Activated CD4-positive, alpha-beta memory T cell treated with anti-CD3 and anti-CD28 coated beads, Interleukin-2, amount 10 ng/mL, durations not matched to agents 7 days and 5 days (primary cell): ENCODE measurements around the gene PSG1. TPM values are rescaled to one million over a fixed set of nuclear protein-coding genes. Genes with fewer than 3 reads are reported as not detected.
"Not testable (repeated sequence)": the region's sequence is repeated elsewhere in the genome, so short reads cannot be mapped to it uniquely, and the experiment has no call there.

Experiments used
- CTCF ChIA-PET: fragments of 350-600 bp; sonication (Branson Sonifier 250); formaldehyde crosslinking; loops from one replicate; lab custom pipeline; 2021; ENCODE audit warnings: antibody characterized with exemption, inconsistent platforms; lab: Charles Lee
- POLR2A ChIA-PET: fragments of 350-600 bp; sonication (Branson Sonifier 250); formaldehyde crosslinking; loops from one replicate; lab custom pipeline; 2021; ENCODE audit warnings: antibody characterized with exemption; lab: Charles Lee
- DNase-seq: peaks from one replicate; pipeline ENCODE4 v3.0.0-alpha.2; 2020
- H3K27ac Mint-ChIP-seq: one replicate; pipeline ENCODE4 v1.8.0; 2021; ENCODE audit warnings: mild to moderate bottlenecking, mixed read lengths
- H3K27me3 Mint-ChIP-seq: one replicate; pipeline ENCODE4 v1.8.0; 2021; ENCODE audit warnings: mixed read lengths
- H3K36me3 Mint-ChIP-seq: one replicate; pipeline ENCODE4 v1.8.0; 2021; ENCODE audit warnings: low read depth, mixed read lengths
- H3K4me1 Mint-ChIP-seq: one replicate; pipeline ENCODE4 v1.8.0; 2021; ENCODE audit warnings: mixed read lengths
- H3K4me3 Mint-ChIP-seq: one replicate; pipeline ENCODE4 v1.8.0; 2021; ENCODE audit warnings: mild to moderate bottlenecking, mixed read lengths
- H3K9me3 Mint-ChIP-seq: one replicate; pipeline ENCODE4 v1.8.0; 2021; ENCODE audit warnings: mixed read lengths
- total RNA-seq, 2 experiments: library from RNA; stranded (reverse); gene quantifications; one replicate each; pipeline ENCODE4 v1.2.3, GENCODE V29; 2021

Gene PSG1
- total RNA-seq: not detected

- ChIA-PET CTCF (no interaction called here), POLR2A (no interaction called here)
- no peaks in the 10 kb centered on the region for H3K4me1 Mint-ChIP-seq
- H3K4me3 Mint-ChIP-seq: no peak within 1 kb of the TSS
- DNase-seq: no peak
- no peaks in the 10 kb centered on the region for H3K36me3 Mint-ChIP-seq
- no peaks in the 10 kb centered on the region for H3K9me3 Mint-ChIP-seq
- H3K27me3 Mint-ChIP-seq: peaks cover 1% of the 10 kb centered on the region
- no peak within 1 kb of the TSS for H3K27ac Mint-ChIP-seq
These were observed at the start of gene PSG1 for GRCh38 chr19:42879613-42880012. PSG1 (minus strand) TSS chr19:42879713; CDS start chr19:42879581, 132 bp downstream.

GRCh38 chr19:42928896-42929295, 49.4 kb upstream of the PSG1 start:
- Mint-ChIP-seq H3K27me3 (peaks cover 3% of the 10 kb centered on the region), H3K27ac (no peak overlapping the region), H3K36me3 (no peaks in the 10 kb centered on the region), H3K9me3 (no peaks in the 10 kb centered on the region), H3K4me3 (no peak overlapping the region), H3K4me1 (no peaks in the 10 kb centered on the region)
- ChIA-PET POLR2A (no interaction called here), CTCF (no interaction called here)
- no peak for DNase-seq

DNA sequence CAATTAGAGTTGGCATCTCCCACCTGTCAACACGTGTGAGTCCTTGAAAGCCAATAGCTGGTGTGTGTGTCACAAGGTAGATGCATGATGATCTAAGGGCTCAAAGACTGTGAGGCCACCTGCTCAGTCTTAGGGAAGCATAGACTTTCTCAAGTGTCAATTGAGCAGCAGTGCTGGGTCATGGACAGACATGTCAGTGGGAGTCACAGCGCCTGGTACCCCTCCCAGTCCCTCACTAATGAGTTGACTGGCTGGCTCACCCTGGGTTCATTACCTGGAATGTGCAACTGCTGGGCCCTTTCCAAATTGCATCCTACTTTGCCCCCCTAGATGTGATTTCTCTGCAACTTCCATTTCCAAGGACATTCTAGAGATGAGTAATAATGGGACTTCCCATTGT, 47.3 kb upstream of the PSG1 start:
- H3K4me3 Mint-ChIP-seq: no peak overlapping the region
- DNase-seq: no peak
- ChIA-PET CTCF (no interaction called here), POLR2A (no interaction called here)
- H3K27ac Mint-ChIP-seq: no peak overlapping the region
- no peaks in the 10 kb centered on the region for H3K9me3 Mint-ChIP-seq
- no peaks in the 10 kb centered on the region for H3K4me1 Mint-ChIP-seq
- peaks cover 3% of the 10 kb centered on the region for H3K27me3 Mint-ChIP-seq
- H3K36me3 Mint-ChIP-seq: no peaks in the 10 kb centered on the region

DNA sequence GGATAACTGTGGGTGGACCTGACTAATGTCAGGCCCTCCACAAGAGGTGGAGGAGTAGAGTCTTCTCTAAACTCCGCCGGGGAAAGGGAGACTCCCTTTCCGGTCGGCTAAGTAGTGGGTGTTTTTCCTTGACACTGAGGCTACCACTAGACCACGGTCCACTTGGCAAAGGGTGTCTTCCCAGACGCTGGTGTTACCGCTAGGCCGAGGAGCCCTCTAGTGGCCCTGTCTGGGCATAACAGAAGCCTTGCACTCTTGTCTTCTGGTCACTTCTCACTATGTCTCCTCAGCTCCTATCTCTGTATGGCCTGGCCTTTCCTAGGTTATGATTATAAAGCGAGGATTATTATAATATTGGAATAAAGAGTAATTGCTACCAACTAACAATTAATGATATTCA, 43.6 kb upstream of the PSG1 start:
- H3K36me3 Mint-ChIP-seq, H3K27me3 Mint-ChIP-seq, H3K9me3 Mint-ChIP-seq, POLR2A ChIA-PET, H3K4me1 Mint-ChIP-seq, H3K27ac Mint-ChIP-seq, H3K4me3 Mint-ChIP-seq: not testable (repeated sequence)
- CTCF ChIA-PET: interaction anchor here (1.3 kb wide), 1 partner anchor 40 kb away, joined by 3 read pairs; no protein-coding TSS in a partner anchor
- peak; percentile 25 for DNase-seq

- H3K27me3 Mint-ChIP-seq, H3K4me1 Mint-ChIP-seq, H3K27ac Mint-ChIP-seq, POLR2A ChIA-PET, H3K9me3 Mint-ChIP-seq, DNase-seq, CTCF ChIA-PET, H3K36me3 Mint-ChIP-seq, H3K4me3 Mint-ChIP-seq: not testable (repeated sequence)
These were observed 41.5 kb upstream of the PSG1 start for GRCh38 chr19:42920971-42921370.

DNA sequence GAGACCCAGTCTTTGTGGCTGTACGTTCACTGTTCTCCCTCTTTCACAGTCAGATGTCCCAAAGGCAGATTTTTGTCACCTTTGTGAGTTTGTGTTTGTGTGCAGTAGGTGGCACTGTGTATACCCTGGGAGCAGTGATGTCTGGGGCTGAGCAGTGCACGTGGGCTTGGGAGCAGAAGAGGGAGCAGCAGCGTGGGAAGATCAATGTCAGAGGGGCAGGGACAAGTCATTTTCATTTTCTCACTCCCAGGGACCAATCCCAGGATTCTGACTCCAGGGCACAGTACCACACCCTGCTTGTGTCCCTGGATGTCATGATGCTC, 40.2 kb upstream of the PSG1 start:
- H3K27me3 Mint-ChIP-seq: peaks cover 1% of the 10 kb centered on the region
- H3K9me3 Mint-ChIP-seq: no peaks in the 10 kb centered on the region
- CTCF ChIA-PET: no interaction called here
- no peaks in the 10 kb centered on the region for H3K4me1 Mint-ChIP-seq
- no peak for DNase-seq
- no peak overlapping the region for H3K27ac Mint-ChIP-seq
- no peak overlapping the region for H3K4me3 Mint-ChIP-seq
- POLR2A ChIA-PET: no interaction called here
- no peaks in the 10 kb centered on the region for H3K36me3 Mint-ChIP-seq

DNA sequence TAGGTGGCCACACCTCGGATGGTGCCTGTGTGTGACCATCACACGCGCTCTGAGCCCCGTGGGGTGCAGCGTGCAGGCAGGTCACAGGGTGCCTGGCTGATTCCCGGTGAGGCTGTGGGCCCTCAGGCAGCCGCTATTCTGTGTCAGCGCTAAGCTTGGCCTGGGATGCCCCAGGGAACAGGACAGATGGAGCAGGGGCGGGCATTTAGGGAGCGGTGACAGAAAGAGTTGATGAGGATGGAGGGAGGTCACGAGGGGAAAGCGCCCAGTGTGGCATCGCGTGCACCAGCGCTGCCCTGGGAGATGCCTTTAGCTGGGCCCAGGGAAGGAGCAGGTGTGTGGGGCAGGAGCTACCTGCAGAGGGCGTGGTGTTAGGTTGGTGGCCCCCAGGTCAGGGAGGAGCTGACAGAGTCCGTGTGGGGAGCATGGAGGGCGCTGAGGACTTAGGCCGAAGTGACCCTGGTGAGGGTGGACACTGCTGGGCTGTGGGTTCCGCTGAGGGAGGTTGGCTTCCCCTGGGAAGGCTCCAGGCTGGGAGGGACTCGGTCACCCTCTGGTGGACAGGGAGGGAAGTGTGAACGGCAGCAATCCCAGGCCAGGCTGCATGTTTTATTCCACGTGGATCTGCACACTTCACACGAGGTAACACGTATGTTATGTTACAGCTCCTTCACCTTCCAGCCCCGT, 39.7 kb upstream of the PSG1 start:
- CTCF ChIA-PET, POLR2A ChIA-PET, H3K36me3 Mint-ChIP-seq, H3K4me1 Mint-ChIP-seq, DNase-seq, H3K27ac Mint-ChIP-seq, H3K9me3 Mint-ChIP-seq, H3K27me3 Mint-ChIP-seq, H3K4me3 Mint-ChIP-seq: not testable (repeated sequence)

DNA sequence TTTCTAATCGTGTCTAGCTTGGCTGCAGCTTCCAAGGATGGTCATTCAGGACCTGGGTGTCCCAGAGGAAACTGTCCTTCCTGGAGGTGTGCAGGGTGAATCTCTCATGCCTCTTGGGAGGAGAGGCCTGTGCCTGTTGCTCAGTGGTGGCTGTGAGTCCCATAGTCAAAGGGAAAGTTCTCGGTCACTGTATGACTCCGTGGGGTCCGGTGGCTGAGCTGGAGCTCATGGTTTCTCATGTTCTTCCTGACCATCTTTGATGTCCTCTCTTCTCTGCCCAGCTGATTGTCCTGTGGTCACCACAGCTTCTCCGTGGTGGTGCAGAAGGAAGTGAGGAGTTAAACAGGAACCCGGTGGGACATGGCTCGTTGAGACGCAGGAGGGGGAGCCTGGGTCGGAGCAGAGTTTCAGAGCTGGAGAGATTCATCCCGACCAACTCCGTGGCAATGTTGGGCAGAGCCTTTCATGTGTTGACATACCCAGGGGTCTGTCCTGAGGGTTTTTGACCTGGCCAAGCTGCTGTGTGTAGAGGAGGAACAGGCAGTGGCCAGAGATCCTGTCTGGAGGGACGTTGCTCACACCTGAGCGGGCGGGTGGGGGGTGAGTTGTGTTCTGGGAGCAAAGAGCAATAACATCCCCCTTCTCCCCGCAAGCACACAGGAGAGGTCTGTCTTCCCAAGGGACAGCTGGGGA, 39.0 kb upstream of the PSG1 start:
- H3K4me3 Mint-ChIP-seq, DNase-seq, H3K4me1 Mint-ChIP-seq, H3K27me3 Mint-ChIP-seq, H3K36me3 Mint-ChIP-seq, CTCF ChIA-PET, POLR2A ChIA-PET, H3K9me3 Mint-ChIP-seq, H3K27ac Mint-ChIP-seq: not testable (repeated sequence)

- H3K27me3 Mint-ChIP-seq, H3K4me3 Mint-ChIP-seq, H3K27ac Mint-ChIP-seq, DNase-seq, POLR2A ChIA-PET, H3K4me1 Mint-ChIP-seq, H3K36me3 Mint-ChIP-seq, H3K9me3 Mint-ChIP-seq: not testable (repeated sequence)
- CTCF ChIA-PET: interaction anchor here (0.6 kb wide), 1 partner anchor 35 kb away, joined by 3 read pairs; no protein-coding TSS in a partner anchor
These were observed 38.1 kb upstream of the PSG1 start, which contains the start of gene PSG6 for GRCh38 chr19:42917634-42918033. PSG6 (minus strand) TSS chr19:42917894; CDS start chr19:42917792, 102 bp downstream.

GRCh38 chr19:42916931-42917330, 37.4 kb upstream of the PSG1 start:
- POLR2A ChIA-PET, H3K4me1 Mint-ChIP-seq, H3K36me3 Mint-ChIP-seq, H3K27ac Mint-ChIP-seq, H3K4me3 Mint-ChIP-seq, H3K27me3 Mint-ChIP-seq, DNase-seq, H3K9me3 Mint-ChIP-seq: not testable (repeated sequence)
- CTCF ChIA-PET: interaction anchor here (0.6 kb wide), 1 partner anchor 34 kb away, joined by 3 read pairs; no protein-coding TSS in a partner anchor

GRCh38 chr19:42913516-42913915, 34.0 kb upstream of the PSG1 start:
- CTCF ChIA-PET, H3K27ac Mint-ChIP-seq: not testable (repeated sequence)

GRCh38 chr19:42912941-42913340, 33.4 kb upstream of the PSG1 start:
- H3K9me3 Mint-ChIP-seq, POLR2A ChIA-PET, DNase-seq, H3K27me3 Mint-ChIP-seq, H3K27ac Mint-ChIP-seq, CTCF ChIA-PET, H3K4me3 Mint-ChIP-seq, H3K36me3 Mint-ChIP-seq, H3K4me1 Mint-ChIP-seq: not testable (repeated sequence)

More at GRCh38 chr19:42913516-42913915, 34.0 kb upstream of the PSG1 start:
- H3K9me3 Mint-ChIP-seq, H3K4me3 Mint-ChIP-seq, POLR2A ChIA-PET, DNase-seq, H3K27me3 Mint-ChIP-seq, H3K4me1 Mint-ChIP-seq, H3K36me3 Mint-ChIP-seq: not testable (repeated sequence)

- POLR2A ChIA-PET, H3K36me3 Mint-ChIP-seq, CTCF ChIA-PET: not testable (repeated sequence)
These were observed 32.2 kb upstream of the PSG1 start for GRCh38 chr19:42911731-42912130.

DNA sequence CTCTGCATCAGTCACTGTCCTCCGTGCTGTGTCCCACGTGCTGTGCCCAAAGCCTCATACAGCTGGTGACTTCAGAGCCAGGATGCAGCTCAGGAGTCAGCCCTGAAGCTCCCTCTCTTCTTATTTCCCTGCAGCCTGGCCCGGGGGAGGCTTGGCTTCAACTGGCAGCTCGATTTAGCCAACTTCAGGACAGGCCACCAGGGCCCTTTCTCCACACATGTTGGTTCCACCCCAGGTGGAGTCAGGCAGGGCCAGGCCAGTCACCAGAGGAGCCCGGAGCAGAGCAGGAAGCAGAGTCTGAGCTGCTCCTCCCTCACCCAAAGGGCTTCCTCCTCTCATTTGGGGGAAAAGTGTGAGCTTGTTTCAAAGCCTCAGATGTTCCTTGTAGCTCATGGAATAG, 26.6 kb upstream of the PSG1 start:
- H3K9me3 Mint-ChIP-seq, H3K27ac Mint-ChIP-seq, H3K36me3 Mint-ChIP-seq, H3K4me1 Mint-ChIP-seq, DNase-seq, CTCF ChIA-PET, H3K4me3 Mint-ChIP-seq, H3K27me3 Mint-ChIP-seq, POLR2A ChIA-PET: not testable (repeated sequence)

More at GRCh38 chr19:42911731-42912130, 32.2 kb upstream of the PSG1 start:
- H3K4me3 Mint-ChIP-seq, H3K9me3 Mint-ChIP-seq, H3K27me3 Mint-ChIP-seq, H3K4me1 Mint-ChIP-seq, DNase-seq, H3K27ac Mint-ChIP-seq: not testable (repeated sequence)
